ENCODE data around the gene EIF4G3.

The EIF4G3 gene

DNA sequence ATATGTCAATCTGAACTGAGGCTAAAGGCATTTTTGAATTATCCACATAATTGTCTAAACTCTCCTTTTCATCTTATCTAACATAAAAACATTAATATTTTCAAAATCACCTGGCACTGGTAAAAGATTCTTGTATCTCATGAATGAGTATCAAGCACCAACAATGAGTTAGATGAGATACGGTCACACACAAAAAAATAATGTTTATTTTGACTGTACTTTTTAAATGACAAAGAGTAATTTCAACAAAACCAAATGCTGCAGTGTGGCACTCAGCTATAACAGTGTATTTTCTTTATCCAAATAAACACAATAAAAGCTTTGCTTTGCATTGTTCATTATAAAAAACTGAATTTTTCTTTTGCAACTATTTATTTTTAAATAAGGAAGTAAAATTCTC is 59.5 kb downstream of the EIF4G3 start:
- Histone ChIP-seq H3K4me1 (no peaks in the 10 kb centered on the region), H3K27me3 (no peaks in the 10 kb centered on the region), H3K9me3 (no peaks in the 10 kb centered on the region), H3K27ac (no peak overlapping the region), H3K4me3 (no peak overlapping the region), H3K36me3 (no peaks in the 10 kb centered on the region)
- intact Hi-C loops (cut with DNase I; ENCODE audit: low total_unique reads) = no loop called here
- DNase-seq = no peak
- TF ChIP-seq, protein P1, sequence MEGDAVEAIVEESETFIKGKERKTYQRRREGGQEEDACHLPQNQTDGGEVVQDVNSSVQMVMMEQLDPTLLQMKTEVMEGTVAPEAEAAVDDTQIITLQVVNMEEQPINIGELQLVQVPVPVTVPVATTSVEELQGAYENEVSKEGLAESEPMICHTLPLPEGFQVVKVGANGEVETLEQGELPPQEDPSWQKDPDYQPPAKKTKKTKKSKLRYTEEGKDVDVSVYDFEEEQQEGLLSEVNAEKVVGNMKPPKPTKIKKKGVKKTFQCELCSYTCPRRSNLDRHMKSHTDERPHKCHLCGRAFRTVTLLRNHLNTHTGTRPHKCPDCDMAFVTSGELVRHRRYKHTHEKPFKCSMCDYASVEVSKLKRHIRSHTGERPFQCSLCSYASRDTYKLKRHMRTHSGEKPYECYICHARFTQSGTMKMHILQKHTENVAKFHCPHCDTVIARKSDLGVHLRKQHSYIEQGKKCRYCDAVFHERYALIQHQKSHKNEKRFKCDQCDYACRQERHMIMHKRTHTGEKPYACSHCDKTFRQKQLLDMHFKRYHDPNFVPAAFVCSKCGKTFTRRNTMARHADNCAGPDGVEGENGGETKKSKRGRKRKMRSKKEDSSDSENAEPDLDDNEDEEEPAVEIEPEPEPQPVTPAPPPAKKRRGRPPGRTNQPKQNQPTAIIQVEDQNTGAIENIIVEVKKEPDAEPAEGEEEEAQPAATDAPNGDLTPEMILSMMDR (IDR thresholded peaks at IDR 0.05) = no peak

DNA sequence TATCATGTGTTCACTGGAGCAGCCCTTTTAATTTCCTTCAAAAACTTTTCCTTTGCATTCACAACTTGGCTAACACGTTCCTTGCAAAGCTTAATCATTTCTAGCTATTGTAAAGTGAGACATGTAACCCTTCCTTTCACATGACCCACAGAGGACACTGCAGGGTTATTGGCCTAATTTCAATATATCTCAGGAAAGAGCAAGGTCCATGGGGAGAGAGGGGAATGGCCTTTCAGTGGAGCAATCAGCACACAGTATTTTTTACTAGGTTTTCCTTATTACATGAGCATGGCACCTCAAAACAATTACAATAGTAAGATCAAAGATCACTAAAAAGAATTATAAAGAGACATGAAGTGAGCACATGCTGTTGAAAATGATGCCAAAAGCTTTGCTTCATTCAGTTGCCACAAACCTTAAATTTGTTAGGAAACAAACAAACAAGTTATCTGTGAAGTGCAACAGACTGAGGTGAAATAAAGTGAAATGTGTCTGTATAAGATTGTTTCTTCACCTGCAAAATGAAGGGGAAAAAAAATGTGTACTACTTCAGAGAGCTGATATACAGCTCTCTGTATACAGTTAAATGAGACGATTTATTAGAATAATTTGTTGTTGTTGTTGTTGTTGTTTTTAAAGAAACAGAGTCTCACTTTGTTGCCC is 61.5 kb downstream of the EIF4G3 start:
- Histone ChIP-seq H3K27me3 (no peaks in the 10 kb centered on the region), H3K27ac (no peak overlapping the region)

DNA sequence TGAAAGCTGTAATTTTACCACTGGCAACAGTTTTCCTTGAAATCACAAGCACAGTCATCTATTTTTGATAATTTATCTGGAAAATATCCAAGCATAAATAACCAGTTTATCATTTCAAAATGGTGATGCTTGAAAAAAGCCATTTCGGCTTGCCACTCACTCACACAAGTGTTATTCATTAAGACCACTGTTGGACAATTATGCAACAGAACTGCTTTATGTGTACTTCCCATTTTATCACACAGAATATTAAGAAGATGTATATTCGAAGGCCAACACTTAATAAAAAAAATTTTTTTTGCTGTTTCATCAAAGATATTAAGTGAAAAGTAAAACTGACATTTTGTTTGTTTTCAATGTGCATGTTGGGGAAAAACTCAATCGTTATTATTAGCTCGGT is 62.3 kb downstream of the EIF4G3 start:
- Histone ChIP-seq H3K27ac (no peak overlapping the region), H3K27me3 (no peaks in the 10 kb centered on the region)

More for the DNA sequence above, 61.5 kb downstream of the EIF4G3 start:
- DNase-seq = no peak
- no peaks in the 10 kb centered on the region for H3K9me3 ChIP-seq
- intact Hi-C loops (cut with DNase I; ENCODE audit: low total_unique reads) = no loop called here
- H3K36me3 ChIP-seq = no peaks in the 10 kb centered on the region
- H3K4me3 ChIP-seq = no peak overlapping the region
- TF ChIP-seq, protein P1 (IDR thresholded peaks at IDR 0.05) = no peak
- no peaks in the 10 kb centered on the region for H3K4me1 ChIP-seq

DNA sequence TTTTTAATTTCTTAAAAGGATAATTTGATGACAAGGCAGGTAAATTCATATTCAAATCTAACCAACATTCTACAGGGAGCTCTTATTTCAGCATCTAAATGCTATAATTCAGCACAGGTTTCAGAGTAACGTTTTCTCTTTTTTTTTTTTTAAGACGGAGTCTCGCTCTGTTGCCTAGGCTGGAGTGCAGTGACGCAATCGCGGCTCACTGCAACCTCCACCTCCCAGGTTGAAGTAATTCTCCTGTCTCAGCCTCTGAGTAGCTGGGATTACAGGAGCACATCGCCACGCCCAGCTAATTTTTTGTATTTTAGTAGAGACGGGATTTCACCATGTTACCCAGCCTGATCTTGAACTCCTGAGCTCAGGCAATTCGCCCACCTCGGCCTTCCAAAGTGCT is 66.5 kb downstream of the EIF4G3 start:
- Histone ChIP-seq H3K4me3 (no peak overlapping the region), H3K27me3 (no peaks in the 10 kb centered on the region), H3K27ac (no peak overlapping the region), H3K9me3 (no peaks in the 10 kb centered on the region), H3K4me1 (no peaks in the 10 kb centered on the region), H3K36me3 (peaks cover 0 to 1% (median 0%) of the 10 kb centered on the region in 3 donors)
- DNase-seq = no peak
- TF ChIP-seq, protein P1 (IDR thresholded peaks at IDR 0.05) = no peak
- intact Hi-C loops (cut with DNase I; ENCODE audit: low total_unique reads) = no loop called here

More for the DNA sequence above, 62.3 kb downstream of the EIF4G3 start:
- no peak for DNase-seq
- H3K36me3 ChIP-seq = no peaks in the 10 kb centered on the region
- H3K4me1 ChIP-seq = no peaks in the 10 kb centered on the region
- intact Hi-C loops (cut with DNase I; ENCODE audit: low total_unique reads) = no loop called here
- H3K4me3 ChIP-seq = no peak overlapping the region
- TF ChIP-seq, protein P1 (IDR thresholded peaks at IDR 0.05) = no peak
- H3K9me3 ChIP-seq = no peaks in the 10 kb centered on the region

DNA sequence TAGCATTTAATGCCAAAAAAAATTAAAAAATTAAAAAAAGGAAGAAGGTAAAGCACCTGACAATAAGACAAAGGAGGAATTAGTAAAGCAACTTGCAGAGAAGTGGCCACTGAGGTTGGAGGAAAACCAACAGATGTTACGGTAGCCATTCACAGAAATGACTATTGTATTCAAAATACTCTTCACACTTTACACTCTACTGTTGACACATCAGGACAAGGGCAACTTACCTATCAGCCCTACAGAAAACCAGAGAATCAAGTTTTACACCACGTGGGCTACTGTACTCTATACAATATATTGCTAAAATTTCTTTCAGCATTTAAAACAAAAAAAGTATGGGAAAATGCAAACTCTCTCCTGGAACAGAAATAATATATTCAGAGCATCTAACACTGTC is 70.0 kb downstream of the EIF4G3 start:
- Histone ChIP-seq H3K27me3 (no peaks in the 10 kb centered on the region), H3K27ac (no peak overlapping the region), H3K4me1 (no peaks in the 10 kb centered on the region), H3K9me3 (no peaks in the 10 kb centered on the region), H3K36me3 (peaks cover 0 to 9% (median 0%) of the 10 kb centered on the region in 3 donors), H3K4me3 (no peak overlapping the region)
- no peak for DNase-seq
- TF ChIP-seq, protein P1 (IDR thresholded peaks at IDR 0.05) = no peak
- intact Hi-C loops (cut with DNase I; ENCODE audit: low total_unique reads) = no loop called here

Measured in tibial artery (tissue), 4 donors.